Fibroblast of skin of abdomen (primary cell): ENCODE data around the gene DDIT4L. TPM values are rescaled to one million over a fixed set of nuclear protein-coding genes. Genes with fewer than 3 reads are reported as not detected.
"Not testable (repeated sequence)": the region's sequence is repeated elsewhere in the genome, so short reads cannot be mapped to it uniquely, and the experiment has no call there.

Experiments used
- DNase-seq: peaks from one replicate; pipeline ENCODE4 v3.0.0-alpha.2; 2013
- polyA plus RNA-seq, 2 experiments: library from polyadenylated mRNA; unstranded; fragments of 120-200 nt; gene quantifications; one replicate each; pipeline ENCODE4 v1.2.1, GENCODE V29; 2013; ENCODE audit not compliant: insufficient read length in 2 of 2

DDIT4L gene, protein sequence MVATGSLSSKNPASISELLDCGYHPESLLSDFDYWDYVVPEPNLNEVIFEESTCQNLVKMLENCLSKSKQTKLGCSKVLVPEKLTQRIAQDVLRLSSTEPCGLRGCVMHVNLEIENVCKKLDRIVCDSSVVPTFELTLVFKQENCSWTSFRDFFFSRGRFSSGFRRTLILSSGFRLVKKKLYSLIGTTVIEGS
- 0.36 TPM for polyA plus RNA-seq (2013, experiment 1 of 2; ENCODE audit: insufficient read length)
- polyA plus RNA-seq (2013, experiment 2 of 2; ENCODE audit: insufficient read length), result 0.56 TPM

DNA sequence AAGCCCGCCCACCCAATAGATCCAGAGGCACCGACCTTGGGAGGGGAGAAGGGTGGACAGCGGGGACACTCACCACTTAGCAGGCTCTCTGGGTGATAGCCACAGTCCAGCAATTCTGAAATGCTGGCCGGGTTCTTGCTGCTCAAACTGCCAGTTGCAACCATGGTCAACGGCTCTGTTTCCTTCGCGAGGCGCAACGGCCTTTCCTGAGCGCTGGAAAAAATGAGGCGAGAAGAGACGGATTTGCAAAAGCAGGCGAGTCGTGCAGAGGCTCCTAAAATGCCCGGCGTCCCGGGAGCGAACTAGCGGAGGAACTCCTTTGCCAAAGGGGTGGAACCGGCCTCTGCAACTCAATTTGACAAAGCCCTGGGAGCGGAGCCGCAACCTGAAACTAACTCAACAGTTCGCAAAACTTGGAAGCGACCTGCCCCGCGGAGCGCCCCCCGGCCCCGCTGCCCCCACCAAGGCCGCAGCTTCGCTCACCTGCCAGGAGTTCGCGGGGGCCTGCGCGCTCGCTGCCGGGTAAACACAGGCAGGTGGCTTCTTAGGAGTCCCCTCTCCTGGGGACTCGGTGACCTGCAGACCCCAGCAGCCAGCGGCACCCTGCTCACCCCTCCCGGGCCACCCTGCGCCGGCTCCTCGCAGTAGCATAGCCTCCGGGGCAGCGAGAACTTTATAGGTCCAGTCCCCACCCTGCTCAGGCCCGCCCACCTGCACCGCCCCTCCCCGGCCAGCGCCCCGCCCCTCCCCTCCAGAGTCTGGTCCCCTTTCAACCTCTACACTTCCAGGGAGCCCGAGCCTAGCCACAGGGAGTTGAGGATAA is at the start of gene DDIT4L:
TSS of gene DDIT4L (minus strand) at position 649 of the 823 bp plus-strand sequence. CDS start at position 164, 485 bp downstream.
- peak; percentile 35 for DNase-seq

DNA sequence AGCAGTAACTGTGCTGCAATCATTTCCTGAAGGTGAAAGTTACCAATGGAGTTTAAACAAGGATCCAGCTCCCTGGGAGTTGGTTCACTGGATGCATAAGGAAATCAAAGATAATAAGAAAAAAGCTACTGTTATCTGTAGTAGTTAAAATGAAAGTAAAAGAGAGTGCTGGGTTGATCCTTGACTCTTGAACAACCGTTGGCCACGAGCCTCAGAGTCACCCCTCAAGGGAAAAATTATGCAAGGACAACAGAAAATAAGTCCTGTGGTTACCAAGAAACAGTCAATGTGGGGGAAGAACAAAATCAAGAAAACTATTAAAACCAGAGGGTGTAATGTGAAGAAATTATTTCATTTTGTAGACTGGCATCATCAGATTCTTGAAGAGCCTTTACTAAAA is 49.7 kb upstream of the DDIT4L start:
- no peak for DNase-seq

DNA sequence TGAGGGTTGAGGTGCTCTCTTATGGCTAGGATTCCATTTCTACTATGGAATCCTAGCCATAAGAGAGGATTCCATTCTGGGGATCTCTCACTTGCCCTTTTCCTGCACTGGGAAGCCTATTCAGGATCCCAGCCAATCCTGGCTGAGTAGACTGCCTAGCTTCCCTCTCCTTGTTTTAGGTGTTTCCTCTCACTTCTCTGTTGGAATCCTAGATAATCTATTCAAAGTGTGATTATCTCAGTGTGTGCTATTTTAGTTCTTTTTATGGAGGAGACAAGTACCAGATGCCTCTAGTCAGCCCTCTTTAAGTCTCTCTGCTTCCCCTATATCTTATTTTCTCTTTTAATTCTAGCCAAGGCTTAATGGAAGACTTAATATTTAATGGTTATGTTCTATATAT is 34.5 kb upstream of the DDIT4L start:
- no peak for DNase-seq

DNA sequence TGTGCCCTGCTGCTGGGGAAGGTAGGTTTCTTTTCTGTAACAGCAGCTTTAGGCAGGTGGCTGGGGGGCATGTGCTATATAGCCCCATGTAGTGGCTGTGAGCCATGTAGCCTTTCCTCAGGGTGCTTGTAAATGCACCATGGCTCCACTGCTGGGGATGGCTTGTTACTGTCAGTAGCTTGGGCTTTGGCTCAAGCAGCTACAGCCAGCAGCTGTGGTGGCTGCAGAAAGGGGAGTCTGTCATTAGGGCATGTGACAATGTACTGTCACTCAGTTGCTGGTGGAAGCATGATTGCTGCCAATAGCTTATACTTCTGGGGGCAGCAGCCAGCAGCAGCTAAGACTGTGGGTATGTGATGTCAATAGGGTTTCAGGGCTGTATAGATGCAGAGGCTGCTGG is 33.9 kb upstream of the DDIT4L start:
- DNase-seq, result no peak

DNA sequence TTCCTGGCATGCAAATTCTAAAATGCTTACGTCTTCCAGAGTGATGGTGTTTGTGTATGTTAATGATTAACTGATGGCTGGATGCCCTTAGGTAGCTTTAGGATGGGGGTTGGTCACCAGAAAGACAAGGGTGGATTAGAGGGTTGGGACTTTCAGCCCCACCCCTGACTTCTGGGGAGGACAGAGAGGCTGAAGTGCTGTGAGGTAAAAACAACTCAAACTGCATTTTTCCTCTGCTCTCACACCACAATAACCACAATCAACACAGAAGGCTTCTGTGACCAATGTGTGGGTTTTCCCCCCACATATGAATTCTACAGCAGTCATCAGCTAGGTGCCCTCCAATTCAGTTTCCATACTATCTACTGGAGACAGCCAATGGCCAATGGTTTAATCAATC is 18.7 kb upstream of the DDIT4L start:
- peak; percentile 5 for DNase-seq

DNA sequence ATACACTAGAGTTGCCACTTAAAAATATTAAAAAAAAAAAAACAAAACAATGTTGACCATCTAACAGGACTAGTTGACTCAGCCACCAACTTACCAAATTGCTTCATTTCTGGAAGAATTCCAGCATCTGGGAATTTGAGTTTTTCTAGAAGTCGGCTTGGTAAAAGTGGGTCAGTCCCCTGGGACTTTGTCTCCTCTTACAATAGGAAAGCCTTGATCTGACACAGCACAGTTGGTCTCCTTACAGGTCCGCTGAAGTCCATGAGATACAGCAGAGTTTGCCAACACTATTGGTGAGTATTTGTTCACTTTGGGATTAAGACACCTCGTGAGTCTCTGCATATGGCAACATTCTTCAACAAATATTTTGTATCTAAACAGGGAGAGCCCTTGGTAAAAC is 18.2 kb upstream of the DDIT4L start:
- peak; percentile 5 for DNase-seq

DNA sequence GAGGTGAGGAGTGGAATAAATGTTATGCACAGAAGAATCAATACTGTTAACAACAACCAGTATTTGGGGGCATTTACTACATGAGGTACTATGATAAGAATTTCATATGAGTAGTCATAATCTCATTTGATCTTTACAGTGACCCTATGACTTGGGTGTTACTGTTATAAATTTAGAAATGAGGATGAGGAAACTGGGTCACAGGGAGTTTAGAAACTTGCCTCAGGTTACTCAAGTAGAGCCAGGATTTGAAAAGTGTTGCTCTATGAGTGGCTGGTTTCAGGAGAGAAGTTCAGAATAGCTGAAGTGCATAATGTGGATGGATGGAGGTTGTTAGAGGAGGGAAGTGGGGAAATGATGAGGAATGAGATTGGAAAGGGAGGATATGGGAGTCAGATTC is 16.6 kb upstream of the DDIT4L start:
- DNase-seq, result no peak

DNA sequence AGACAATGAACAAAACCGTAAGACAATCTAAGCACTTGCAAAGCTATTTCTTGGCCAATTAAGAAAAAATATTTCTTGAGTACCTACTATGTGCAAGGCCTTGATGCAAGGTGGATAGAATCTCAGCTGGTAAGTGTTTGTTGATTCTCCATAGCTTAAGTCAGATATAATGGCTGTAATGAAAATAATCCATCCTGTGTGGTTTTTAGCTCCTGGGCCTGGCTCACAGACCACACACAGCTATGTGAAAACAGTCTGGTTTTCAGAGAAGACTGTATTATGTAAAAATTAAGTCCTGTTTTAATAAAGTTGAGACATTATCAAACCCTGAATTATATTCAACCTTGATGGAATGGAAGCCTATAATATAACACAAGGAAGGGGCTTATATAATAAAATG is 7.8 kb upstream of the DDIT4L start:
- no peak for DNase-seq

DNA sequence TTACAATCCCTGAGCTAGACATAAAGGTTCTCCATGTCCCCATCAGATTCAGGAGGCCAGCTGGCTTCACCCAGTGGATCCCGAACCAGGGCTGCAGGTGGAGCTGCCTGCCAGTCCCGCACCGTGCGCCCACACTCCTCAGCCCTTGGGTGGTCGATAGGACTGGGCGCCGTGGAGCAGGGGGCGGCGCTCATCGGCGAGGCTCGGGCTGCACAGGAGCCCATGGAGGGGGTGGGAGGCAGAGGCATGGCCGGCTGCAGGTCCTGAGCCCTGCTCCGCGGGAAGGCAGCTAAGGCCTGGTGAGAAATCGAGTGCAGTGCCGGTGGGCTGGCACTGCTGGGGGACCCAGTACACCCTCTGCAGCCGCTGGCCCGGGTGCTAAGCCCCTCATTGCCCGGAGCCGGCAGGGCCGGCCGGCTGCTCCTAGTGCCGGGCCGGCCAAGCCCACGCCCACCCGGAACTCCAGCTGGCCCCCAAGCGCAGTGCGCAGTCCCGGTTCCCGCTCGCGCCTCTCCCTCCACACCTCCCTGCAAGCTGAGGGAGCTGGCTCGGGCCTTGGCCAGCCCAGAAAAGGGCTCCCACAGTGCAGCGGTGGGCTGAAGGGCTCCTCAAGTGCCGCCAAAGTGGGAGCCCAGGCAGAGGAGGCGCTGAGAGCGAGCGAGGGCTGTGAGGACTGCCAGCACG is 6.3 kb upstream of the DDIT4L start:
- DNase-seq, result not testable (repeated sequence)

DNA sequence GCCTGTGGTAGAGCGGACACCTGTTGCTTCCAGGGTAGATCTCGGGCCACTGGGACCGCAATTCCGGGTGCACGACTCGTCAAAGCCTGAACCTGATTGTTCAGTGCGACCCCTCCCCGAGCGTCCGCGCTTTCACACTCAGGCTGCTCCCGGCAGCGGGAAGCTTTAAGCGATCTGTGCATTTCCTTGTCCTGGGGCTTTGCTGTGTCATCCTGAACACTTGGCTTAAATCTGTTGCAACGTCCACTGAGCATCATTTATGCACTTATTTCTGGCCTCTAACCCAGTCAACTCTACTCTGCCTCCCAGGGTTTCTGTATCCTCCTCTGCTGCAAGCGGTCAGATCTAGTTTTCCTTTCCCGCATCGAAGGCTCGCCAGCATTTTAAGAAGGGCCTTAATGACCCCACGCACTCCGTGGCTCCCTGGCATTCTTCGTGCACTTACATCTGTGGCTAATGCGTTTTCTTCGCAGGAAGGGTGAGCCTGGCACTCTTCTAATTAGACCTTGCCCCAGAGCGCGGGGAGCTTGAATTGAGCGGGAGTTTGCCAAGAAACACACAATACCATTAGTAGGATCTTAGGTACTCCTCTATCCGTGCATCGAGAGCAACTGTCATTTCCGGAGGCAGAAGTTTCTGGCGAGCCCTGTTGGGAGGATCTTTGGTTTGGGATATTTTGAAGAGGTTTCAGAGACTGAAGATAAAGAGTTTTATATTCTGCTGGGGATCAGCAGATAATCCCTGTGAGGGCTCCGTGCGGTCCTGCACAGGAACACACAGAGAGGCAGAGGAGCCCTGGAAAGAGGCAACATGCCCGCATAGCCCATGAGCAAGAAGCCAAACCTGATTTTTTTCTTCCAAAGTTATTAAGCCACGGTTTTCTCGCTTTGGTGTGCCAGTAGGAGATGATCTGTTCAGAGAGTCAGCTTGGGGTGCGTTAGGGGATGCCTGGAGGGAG is 654 bp upstream of the DDIT4L start:
- peak; percentile 12 for DNase-seq

DNA sequence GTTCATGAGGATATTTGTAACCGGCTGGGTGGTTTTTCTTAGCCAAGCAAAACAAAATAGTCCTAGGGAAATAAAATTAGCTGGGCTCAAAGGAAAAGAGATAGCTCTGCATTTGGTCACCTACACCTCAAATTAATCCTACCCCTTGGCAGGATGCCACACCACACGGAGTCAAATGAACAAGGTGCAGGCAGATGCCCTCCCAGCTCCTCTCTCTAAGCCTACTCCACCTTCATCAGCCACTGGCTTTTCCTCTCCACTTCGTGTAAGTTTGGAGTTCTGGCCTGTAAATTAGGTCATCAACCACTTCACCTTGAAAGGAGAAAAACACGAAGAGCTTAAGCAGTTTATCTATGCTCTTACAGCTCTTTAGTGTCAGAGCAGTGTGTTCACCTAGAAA is 1.4 kb downstream of the DDIT4L start:
- DNase-seq, result no peak

DNA sequence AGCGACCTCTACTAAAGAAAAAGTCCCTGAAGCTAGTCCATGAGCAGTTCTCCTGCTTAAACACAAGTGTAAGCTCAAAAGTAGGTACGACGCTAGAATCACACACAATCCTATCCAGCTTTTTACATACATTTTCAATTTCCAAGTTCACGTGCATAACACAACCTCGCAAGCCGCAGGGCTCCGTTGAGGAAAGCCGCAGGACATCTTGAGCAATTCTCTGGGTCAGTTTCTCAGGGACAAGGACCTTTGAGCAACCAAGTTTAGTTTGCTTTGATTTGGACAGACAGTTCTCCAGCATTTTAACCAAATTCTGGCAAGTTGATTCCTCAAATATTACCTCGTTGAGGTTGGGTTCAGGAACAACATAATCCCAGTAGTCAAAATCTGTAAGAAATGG is 2.5 kb downstream of the DDIT4L start:
- DNase-seq, result no peak

DNA sequence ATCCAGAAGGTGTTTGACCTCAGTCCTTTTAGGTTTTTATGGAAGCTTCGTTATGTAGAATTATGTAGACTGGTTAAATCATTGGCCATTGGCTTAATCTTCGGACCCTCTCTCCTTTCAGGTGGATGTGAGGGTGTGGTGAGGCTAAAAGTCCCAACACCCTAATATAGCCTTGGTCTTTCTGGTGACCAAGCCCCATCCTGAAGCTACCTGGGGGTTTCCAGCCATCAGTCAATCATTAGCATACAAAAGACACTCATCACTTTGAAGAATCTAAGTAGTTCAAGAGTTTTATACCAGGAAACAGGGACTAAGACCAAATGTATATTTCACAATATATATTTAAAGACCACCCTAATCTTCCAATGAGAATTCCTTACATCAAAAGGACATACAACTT is 5.5 kb downstream of the DDIT4L start:
- no peak for DNase-seq

DNA sequence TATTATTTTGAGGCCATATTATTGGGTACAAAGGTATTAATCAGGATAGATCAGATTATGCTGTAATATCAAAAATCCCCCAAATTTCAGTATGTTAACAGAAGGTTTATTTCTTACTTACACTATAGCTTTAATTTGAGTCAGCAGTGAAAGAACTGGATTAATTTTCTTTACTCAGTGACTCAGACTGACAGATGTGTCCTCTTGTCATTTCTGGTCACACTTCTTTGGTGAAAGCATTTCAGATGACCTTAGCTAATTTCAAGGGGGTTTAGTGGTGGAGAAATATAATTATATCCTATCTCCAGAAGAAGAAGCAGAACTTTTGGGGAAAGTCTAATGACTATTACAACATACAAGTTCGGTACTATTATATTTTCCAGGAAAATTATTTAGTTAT is 12.4 kb downstream of the DDIT4L start:
- DNase-seq, result no peak

DNA sequence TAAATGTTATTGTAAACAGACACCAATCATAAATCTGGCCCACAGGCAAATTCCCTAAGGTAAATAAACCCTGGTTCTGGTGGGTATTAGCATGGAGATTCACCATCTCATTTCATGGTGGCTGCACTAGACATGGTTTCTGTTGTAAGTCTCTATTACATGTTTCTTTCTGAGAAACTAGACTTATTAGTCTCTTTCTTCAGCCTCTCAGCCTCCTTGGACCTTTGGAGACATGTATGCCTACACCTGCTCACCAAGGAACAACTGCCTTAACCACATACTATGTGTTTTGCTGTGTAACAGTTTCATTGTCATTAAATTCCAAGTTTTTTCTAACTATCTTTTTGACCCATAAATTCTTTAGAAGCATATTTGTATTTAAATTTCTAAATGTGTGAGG is 13.1 kb downstream of the DDIT4L start:
- no peak for DNase-seq

DNA sequence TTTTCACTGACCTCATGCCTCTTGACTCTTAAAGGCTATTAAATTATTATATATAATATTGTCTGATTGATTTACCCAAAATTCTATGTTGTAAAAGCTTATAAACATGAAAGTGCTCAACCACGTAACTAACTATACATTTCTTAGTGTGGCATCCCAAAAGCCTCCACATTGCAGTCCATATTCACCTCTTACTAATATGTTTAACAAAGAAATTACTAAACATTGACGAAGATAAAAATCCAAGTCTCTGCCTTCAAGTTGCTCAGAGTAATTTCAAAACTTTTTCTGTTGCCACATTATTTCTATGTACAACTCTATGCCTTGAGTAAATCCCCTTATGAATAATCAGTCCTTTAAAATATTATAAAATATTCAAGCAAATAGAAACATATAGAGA is 14.4 kb downstream of the DDIT4L start:
- DNase-seq, result no peak

DNA sequence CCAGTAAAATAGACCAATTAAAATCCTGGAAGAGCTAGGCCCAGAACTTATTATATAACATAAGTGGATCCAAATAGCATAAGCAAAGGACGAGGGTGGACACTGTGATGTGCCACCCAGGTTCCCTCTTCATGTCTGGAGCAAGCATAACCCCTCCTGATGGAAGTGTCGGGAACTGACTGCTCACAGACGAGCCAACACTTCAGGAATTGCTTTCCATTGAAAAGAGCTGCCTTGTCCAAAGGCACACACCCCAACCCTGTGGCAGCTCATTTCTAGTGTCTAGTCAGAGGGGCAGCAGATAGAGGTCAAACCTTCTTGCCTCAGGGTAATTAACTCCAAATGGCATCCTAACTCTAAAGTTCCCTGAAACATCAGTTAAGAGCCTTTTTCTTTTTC is 15.3 kb downstream of the DDIT4L start:
- no peak for DNase-seq

DNA sequence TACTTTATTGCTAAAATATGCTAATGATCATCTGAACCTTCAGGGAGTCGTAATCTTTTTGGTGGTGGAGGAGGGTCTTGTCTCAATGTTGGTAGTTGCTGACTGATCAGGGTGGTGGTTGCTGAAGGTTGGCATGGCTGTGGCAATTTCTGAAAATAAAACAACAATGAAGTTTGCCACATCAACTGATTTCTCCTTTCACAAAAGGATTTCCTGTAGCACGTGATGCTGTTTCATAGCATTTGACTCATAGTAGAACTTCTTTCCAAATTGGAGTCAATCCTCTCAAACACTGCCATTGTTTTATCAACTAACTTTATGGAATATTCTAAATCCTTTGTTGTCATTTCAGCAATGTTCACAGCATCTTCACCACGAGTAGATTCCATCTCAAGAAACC is 19.3 kb downstream of the DDIT4L start:
- no peak for DNase-seq

DNA sequence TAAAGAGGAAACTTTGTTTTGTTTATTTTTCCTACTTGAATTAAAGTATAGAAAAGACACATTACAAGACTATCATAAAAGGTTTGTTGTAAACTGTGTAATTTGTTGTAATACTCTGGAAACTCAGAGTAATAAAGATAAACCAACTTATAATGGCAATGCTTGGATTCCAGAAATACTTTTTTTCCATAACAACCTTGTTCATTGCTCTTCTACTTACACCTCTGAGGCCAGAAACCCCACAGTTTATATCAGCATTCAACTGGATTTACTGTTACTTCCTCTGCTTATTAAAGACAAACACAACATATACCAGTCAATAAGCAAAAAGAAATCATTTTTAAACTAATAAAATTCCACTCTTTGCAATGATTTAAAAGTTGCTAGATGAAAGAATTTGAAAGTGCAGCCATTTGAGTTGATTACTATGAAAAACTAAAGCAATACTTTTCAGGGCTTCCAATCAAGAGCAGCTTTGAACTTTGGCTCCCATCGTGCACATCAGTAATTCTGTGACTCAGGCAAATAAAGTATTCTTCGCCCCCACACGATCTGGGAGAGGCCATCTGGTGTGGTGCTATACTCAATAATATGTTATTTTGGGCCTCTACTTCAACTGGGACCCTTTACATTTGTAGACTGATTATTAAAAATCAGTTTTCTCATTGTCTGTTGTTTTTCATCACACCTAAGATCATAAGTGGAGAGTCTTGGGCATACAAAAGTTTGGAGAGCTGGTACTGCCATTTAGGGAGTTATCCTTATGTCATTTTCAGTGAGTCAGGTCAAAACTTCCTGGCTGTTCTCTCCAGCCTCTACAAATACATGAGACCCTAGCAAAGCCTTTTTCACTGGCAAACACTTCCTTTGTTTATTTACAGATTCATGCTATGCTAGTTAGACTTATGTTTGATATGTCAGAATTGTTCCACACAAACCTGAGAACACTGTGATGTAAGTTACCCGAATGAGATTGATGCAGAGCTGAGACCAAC is 20.5 kb downstream of the DDIT4L start:
- DNase-seq, result no peak

DNA sequence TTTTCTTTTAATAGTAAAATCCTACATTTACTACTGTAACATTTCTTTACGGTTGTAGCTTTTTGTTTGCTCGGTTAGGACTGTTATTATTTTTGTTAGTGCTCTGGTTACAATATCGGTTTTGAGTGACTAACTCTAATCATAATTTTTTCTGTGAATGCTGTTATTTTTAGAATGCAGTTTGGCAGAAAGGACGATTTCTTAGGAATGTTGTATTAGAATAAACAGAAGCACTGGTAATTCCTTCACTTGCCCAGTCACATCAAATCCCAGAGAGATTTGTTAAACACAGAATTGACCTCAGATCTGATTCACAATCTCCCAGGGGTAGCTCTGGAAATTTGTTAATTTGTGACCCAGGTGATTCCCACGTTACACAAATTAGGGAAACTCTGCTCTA is 21.7 kb downstream of the DDIT4L start:
- DNase-seq, result peak; percentile 8
